ENCODE data around the gene MGAT5B. TPM values are rescaled to one million over a fixed set of nuclear protein-coding genes. Genes with fewer than 3 reads are reported as not detected.

Gene MGAT5B
- total and polyA plus RNA-seq, 9 of the 15 experiments (the other 6 are each of a cell fraction or from before 2014, with no cell fraction given) = 0.09 to 0.43 (median 0.18) TPM; not detected in 4

- no peak for TF ChIP-seq ATF2 (CRISPR knock-in tag; IDR thresholded peaks at IDR 0.05)
- TF ChIP-seq TFE3 (CRISPR knock-in tag; IDR thresholded peaks at IDR 0.05) = no peak
Measured at GRCh38 chr17:76946111-76946771, 78.0 kb downstream of the MGAT5B start (continued).

GRCh38 chr17:76946772-76947135, 78.5 kb downstream of the MGAT5B start:
- DNase-seq (ENCODE audit: extremely low read depth in 1 of 4, low spot score in 3 of 4) = no peak
- peaks cover 6% of the 10 kb centered on the region for H4K20me1 ChIP-seq (replicated peaks; ENCODE audit: control insufficient read depth, insufficient read depth, low read length)
- intact Hi-C loops (cut with micrococcal nuclease) (loop anchor here (10.0 kb wide), 1 partner anchor 82 kb away; the partner anchor contains the start of gene MGAT5B), in situ Hi-C loops (cut with MboI) (no loop called here)
- ChIA-PET CTCF (ENCODE audit: low intra/inter-chr PET ratio) (no interaction called here), POLR2A (interaction anchor here (1.2 kb wide), 1 partner anchor 10 kb away, joined by 3 read pairs; no protein-coding TSS in a partner anchor)
- H3K36me3 ChIP-seq (ENCODE audit: control insufficient read depth, insufficient read depth, low read length) = no peaks in the 10 kb centered on the region
- H3K9ac ChIP-seq (ENCODE audit: insufficient read depth in 1 of 2, low read depth in 2 of 2, low read length in 2 of 2) = no peak overlapping the region
- no peaks in the 10 kb centered on the region for H3K79me2 ChIP-seq (ENCODE audit: control insufficient read depth, insufficient read depth, low read length)
- BruUV-seq (replicated peaks) = no TSS peak
- TF ChIP-seq RBM15 (IDR thresholded peaks at IDR 0.05; ENCODE audit: insufficient read depth, low read length) = no peak
- TF ChIP-seq POLR2H (tag; IDR thresholded peaks at IDR 0.05; ENCODE audit: low read depth) = no peak
- TF ChIP-seq PPARD (CRISPR knock-in tag; IDR thresholded peaks at IDR 0.05) = no peak
- no peak for TF ChIP-seq TCF3 (CRISPR knock-in tag; IDR thresholded peaks at IDR 0.05)
- no peak for TF ChIP-seq U2AF2 (optimal IDR thresholded peaks at IDR 0.05; ENCODE audit: low read depth, low read length)
- TF ChIP-seq SLC30A9 (CRISPR knock-in tag; IDR thresholded peaks at IDR 0.05) = no peak
- TF ChIP-seq SUPT5H (IDR thresholded peaks at IDR 0.05) = no peak
- no peak for TF ChIP-seq FOXM1 (IDR thresholded peaks at IDR 0.05; ENCODE audit: low read depth)
- no peak for TF ChIP-seq FOXM1 (CRISPR knock-in tag; IDR thresholded peaks at IDR 0.05; ENCODE audit: low read depth)
- no peak for TF ChIP-seq HLTF (IDR thresholded peaks at IDR 0.05)
- TF ChIP-seq RB1 (IDR thresholded peaks at IDR 0.05; ENCODE audit: low read depth) = no peak
- TF ChIP-seq E2F5 (CRISPR knock-in tag; IDR thresholded peaks at IDR 0.05) = no peak
- no peak for TF ChIP-seq CLOCK (CRISPR knock-in tag; IDR thresholded peaks at IDR 0.05; ENCODE audit: borderline replicate concordance)
- no peak overlapping the region for H3K4me3 ChIP-seq
- no peak for FAIRE-seq
- no peaks in the 10 kb centered on the region for H3K9me3 ChIP-seq (replicated peaks; ENCODE audit: control insufficient read depth, insufficient read depth, low read depth, low read length)
- no peak for ATAC-seq
- H3K27me3 ChIP-seq (ENCODE audit: control insufficient read depth in 2 of 2, insufficient read depth in 2 of 2, low read length in 2 of 2) = peaks cover 15 to 71% of the 10 kb centered on the region in 2 experiments; a peak in 4 of 5 replicates
- H3K4me2 ChIP-seq (ENCODE audit: insufficient read depth, low read length) = no peak overlapping the region
- no peaks in the 10 kb centered on the region for H3K9me1 ChIP-seq (ENCODE audit: control insufficient read depth, insufficient read depth, low read length)
- H2AFZ ChIP-seq (ENCODE audit: low read depth, low read length) = no peak overlapping the region
- H3K4me1 ChIP-seq (replicated peaks in 1 of 2; ENCODE audit: control insufficient read depth in 2 of 2, insufficient read depth in 2 of 2, low read length in 2 of 2) = peaks cover 0 to 9% of the 10 kb centered on the region in 2 experiments; a peak in 1 of 5 replicates
- no peak overlapping the region for H3K27ac ChIP-seq (ENCODE audit: extremely low read depth, low read depth, low read length)
- WGBS (ENCODE audit: insufficient coverage, low coverage, missing lambda C conversion rate) = 0% methylated on average over 8 of the region's 10 CpGs
